Measurements from ENCODE around the gene HOOK2.

GRCh38 chr19:12720851-12721655 is 54.3 kb downstream of the HOOK2 start:
- TF ChIP-seq POLR2A (IDR thresholded peaks at IDR 0.05) (no peak), EP300 (IDR thresholded peaks at IDR 0.05) (no peak)
- TF ChIP-seq, protein P1, sequence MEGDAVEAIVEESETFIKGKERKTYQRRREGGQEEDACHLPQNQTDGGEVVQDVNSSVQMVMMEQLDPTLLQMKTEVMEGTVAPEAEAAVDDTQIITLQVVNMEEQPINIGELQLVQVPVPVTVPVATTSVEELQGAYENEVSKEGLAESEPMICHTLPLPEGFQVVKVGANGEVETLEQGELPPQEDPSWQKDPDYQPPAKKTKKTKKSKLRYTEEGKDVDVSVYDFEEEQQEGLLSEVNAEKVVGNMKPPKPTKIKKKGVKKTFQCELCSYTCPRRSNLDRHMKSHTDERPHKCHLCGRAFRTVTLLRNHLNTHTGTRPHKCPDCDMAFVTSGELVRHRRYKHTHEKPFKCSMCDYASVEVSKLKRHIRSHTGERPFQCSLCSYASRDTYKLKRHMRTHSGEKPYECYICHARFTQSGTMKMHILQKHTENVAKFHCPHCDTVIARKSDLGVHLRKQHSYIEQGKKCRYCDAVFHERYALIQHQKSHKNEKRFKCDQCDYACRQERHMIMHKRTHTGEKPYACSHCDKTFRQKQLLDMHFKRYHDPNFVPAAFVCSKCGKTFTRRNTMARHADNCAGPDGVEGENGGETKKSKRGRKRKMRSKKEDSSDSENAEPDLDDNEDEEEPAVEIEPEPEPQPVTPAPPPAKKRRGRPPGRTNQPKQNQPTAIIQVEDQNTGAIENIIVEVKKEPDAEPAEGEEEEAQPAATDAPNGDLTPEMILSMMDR (IDR thresholded peaks at IDR 0.05) = no peak

Measured in tibial nerve (tissue), 4 donors.